ENCODE measurements around the gene SPNS1.

Gene SPNS1

GRCh38 chr16:29029168-29029994 lies 54.8 kb downstream of the SPNS1 start:
- DNase-seq = peak; percentile 84 to 95

DNA sequence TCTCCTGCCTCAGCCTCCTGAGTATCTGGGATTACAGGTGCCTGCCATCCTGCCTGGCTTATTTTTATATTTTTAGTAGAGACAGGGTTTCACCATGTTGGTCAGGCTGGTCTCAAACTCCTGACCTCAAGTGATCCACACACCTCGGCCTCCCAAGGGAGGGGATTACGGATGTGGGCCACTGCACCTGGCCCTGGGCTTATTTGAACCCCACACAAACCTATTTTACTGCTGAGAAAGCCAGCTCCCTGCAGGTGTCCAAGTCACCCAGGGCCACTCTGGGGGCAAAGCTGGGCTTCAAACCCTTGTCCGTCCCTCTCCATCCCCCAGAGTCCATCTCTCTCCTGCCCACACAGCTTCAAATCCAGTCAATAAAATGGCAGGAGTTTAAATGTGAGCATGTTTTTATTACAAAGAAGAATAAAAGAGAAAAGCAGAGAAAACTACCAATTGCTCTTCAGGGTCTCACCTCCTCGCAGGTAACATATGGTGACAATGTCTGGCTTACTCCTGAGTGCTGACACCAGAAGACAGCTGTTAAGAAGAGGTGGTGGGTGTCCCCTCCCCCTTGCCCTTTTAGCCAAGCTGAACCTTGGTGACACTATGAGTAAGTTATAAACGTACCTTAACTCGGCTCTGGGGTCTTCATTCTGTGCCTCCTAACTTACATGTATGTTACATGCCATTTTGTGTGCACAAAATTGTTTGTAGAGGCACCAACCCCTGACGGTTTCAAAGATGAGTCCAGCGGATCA lies 55.7 kb downstream of the SPNS1 start:
- no peak for DNase-seq

Data from stimulated activated CD4-positive, alpha-beta T cell treated with anti-CD3 and anti-CD28 coated beads, Interleukin-4, amount 100 ng/mL, for 4 hours (primary cell).